C4-2B (cell line): ENCODE measurements around the gene ACP2.

ENCODE experiments used
- CTCF ChIP-seq: fragments of 450-650 bp; conservative IDR thresholded peaks from 2 replicates; pipeline ENCODE4 v1.5.1; 2017; ENCODE audit warnings: mild to moderate bottlenecking
- ZFX ChIP-seq: fragments of 450-650 bp; IDR thresholded peaks from 2 replicates; pipeline ENCODE4 v1.6.1; 2017

GRCh38 chr11:47229161-47229560 lies 19.5 kb downstream of the ACP2 start:
- TF ChIP-seq CTCF (no peak), ZFX (no peak)
